Myocyte (in vitro differentiated cells): ENCODE measurements around the gene EXOC3L4. TPM values are rescaled to one million over a fixed set of nuclear protein-coding genes. Genes with fewer than 3 reads are reported as not detected.

Experiments used
- DNase-seq: peaks from one replicate; pipeline ENCODE4 v3.0.0-alpha.2; 2012; ENCODE audit warnings: low read depth
- total RNA-seq: library from RNA; depleted of rRNA; stranded (reverse); fragments of >200 nt; gene quantifications from 2 replicates; pipeline ENCODE4 v1.2.3, GENCODE V29; 2014

The EXOC3L4 gene
- total RNA-seq, 1 donor from 2014 or later, result 58.9 TPM

DNA sequence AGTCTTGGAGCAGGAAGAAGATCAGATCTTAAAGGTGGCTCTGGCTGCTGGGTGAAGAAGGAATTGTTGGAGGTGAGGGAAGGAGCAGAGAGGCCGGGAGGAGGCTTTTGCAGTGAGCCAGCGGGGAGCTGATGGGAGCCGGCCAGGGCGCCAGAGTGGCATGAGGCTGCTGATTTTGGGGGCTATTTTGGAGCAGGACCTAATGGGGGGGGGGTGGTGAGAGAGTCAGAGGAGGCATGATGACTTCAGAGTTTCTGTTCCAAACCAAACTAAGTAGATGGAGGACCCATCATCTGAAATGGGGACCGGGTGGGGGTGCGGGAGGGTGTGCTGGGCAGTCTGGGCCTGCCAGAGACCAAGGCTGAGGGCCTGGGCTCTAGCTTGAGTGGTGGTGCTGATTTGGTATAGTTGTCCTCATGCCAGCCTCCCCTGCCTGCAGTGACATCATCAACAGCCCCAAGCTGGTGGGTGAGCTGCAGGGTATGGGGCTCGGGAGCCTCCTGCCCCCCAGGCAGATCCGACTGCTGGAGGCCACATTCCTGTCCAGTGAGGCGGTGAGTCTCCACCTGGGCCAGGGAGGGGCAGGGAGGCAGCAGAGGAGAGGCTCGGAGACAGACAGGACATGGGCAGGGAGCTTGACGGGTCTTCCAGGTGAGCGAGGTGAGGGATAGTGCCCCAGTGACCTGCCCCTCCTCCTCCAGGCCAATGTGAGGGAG, 34.9 kb downstream of the EXOC3L4 start:
- no peak for DNase-seq

GRCh38 chr14:103130017-103130764, 35.7 kb downstream of the EXOC3L4 start:
- DNase-seq, result no peak

DNA sequence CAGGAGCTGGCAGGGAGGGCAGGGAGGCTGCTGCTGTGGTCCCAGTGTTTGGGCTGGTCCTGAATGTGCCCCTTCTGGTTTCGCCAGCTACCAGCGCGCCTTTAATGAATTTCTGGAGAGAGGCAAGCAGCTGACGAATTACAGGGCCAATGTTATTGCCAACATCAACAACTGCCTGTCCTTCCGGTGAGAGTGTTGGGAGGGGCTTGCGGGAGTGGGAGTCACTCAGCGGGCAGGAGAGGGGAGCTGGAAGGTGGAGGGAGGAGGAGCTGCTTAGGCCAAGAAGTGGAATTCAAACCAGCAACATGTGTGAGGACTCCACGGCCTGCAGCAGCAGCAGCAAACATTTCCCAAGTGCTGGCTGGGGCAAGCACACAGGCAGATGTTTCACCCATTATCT, 36.4 kb downstream of the EXOC3L4 start:
- DNase-seq, result peak; percentile 87

GRCh38 chr14:103131580-103131979, 37.1 kb downstream of the EXOC3L4 start:
- no peak for DNase-seq

GRCh38 chr14:103132381-103133209, 38.1 kb downstream of the EXOC3L4 start:
- no peak for DNase-seq

DNA sequence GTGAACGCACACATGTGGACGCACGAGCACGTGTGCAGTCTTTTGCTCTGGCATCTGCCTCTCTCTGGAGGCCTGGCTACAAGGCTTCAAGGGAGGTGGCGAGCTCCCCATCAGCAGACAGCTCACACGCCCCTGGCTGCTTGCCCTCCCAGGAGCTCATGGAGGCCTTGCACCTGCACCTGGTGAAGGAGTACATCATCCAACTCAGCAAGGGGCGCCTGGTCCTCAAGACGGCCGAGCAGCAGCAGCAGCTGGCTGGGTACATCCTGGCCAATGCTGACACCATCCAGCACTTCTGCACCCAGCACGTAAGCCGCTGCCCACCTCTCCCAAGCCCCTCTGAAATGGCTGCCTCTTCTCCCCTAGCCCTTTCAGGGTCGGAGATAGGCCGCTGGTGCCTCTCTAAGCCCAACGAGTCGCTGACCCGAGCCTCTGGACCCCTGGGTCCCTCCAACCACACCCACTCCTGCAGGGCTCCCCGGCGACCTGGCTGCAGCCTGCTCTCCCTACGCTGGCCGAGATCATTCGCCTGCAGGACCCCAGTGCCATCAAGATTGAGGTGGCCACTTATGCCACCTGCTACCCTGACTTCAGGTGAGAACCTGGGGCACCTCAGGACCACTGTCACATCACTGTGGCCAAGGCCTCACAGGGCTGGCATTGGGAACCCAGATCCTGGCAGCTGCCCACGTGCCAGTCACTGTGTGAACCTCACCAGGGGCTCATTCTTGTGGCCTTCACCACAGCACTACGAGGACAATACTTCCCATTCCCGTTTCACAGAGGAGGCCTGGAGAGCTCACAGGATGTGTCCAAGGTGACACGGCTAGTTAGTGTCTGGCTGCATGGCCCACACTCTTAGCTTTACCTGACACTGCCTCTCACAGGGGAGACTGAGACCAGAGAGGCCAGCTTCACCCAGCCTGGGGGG, 39.0 kb downstream of the EXOC3L4 start:
- DNase-seq, result no peak

GRCh38 chr14:103134405-103134804, 39.9 kb downstream of the EXOC3L4 start:
- DNase-seq, result no peak

DNA sequence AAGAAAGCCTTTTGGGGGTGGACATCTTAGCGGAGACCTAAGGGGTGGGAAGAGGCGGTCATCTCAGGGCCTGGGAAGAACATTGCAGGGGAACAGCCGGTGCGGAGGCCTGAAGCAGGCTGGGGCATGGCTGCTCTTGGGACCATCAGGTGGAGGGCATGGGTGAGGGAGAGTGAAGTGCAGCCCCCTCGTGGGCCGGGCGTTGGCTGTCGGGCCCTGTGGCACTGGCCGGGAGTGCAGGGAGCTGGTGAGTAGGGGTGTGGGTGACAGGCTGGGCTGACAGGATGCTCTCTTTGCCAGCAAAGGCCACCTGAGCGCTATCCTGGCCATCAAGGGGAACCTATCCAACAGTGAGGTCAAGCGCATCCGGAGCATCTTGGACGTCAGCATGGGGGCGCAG, 40.4 kb downstream of the EXOC3L4 start:
- no peak for DNase-seq

GRCh38 chr14:103135333-103136260, 41.1 kb downstream of the EXOC3L4 start:
- DNase-seq, result no peak

DNA sequence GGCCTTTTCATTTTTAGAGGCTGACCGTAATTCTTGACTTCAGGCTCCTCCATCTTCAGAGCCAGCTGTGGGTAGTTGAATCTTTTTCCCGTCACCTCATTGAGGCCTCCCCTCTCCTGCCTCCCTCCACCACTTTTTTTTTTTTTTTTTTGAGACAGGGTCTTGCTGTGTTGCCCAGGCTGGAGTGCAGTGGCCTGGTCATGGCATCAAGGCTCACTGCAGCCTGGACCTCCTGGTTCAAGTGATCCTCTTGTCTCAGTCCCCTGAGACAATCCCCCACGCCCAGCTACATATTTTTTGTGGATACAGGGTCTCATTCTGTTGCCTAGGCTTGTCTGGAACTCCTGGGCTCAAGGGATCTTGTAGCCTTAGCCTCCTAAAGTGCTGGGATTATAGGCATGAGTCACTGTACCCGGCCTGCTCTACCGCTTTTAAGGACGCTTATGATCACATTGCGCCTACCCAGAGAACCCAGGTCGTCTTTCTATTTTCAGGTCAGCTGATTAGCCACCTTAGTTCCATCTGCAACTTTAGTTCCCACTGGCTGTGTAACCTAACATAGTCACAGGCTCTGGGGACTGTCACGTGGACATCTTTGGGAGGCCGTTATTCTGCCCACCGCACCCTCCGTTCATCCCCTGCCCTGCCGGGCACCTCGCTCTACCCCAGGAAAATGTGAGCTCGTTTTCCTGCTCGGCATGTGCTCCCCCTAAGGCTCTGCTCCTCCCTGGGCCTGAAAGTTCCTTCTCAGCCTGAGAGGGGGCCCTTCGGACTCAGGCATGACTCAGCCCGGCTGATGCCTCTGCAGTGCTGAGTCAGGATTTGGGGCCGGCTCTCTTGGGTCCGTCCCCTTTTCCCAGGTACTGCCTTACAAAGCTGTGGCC, 42.1 kb downstream of the EXOC3L4 start:
- DNase-seq, result peak; percentile 62

- DNase-seq, result no peak
Measured at GRCh38 chr14:103137689-103138300, 43.3 kb downstream of the EXOC3L4 start.

GRCh38 chr14:103138301-103139131, 44.0 kb downstream of the EXOC3L4 start:
- no peak for DNase-seq

- DNase-seq, result no peak
Measured at GRCh38 chr14:103139132-103140025, 44.9 kb downstream of the EXOC3L4 start.

DNA sequence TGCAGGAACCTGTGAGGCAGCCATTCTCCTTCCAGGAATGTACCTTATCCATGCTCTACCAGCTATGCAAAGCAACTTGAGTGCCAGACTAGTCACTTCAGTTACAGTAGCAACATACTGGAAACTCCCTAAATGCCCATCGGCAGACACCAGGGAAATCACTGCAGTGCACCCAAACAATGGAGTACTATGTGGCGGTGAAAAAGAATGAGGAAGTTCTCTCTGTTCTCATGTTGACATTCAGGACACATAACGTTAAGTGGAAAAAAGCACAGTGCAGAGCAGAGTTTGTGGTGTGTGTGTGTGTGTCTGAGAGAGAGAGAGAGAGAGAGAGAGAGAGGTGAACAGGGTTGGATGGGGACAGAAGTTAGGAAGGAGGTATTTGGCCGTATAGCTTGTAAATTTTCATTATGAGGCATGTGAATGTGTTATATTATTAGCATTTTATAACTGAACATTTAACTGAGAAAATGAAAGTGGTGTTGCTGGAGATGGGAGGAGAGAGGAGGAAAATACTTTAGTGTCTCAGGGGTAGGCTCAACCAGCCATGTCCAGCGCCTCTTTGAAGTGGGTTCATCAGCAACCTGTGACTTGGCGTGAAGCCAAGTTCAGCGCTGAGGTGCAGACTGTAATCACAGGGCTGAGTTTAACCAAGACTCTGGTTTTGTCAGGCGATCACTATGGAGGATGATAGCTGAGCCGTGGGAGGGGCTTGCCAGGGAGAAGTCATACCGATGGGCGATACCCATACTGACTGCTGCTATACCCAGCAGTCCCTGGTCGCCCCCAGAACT, 46.0 kb downstream of the EXOC3L4 start:
- DNase-seq, result no peak

GRCh38 chr14:103141117-103141796, 46.7 kb downstream of the EXOC3L4 start:
- peak; percentile 66 for DNase-seq
